Keratinocyte (primary cell): ENCODE measurements around the gene NUDT13. TPM values are rescaled to one million over a fixed set of nuclear protein-coding genes. Genes with fewer than 3 reads are reported as not detected.

Experiments
- DNase-seq: peaks from one replicate; pipeline ENCODE4 v3.0.0-alpha.2; 2011; ENCODE audit warnings: low read depth, missing footprints, low spot score
- FAIRE-seq: peaks from 2 replicates; lab custom pipeline; 2011; peaks lifted over from hg19 to GRCh38; lab: Jason Lieb, UNC
- H2AFZ ChIP-seq: 2 replicates; pipeline ENCODE4 v1.6.0; 2012; ENCODE audit warnings: low read length, control low read depth, inconsistent platforms; ENCODE audit not compliant: control insufficient read depth
- H3K27ac ChIP-seq: 2 replicates; pipeline ENCODE4 v1.5.1; 2011; ENCODE audit warnings: low read length; ENCODE audit not compliant: control insufficient read depth, insufficient read depth
- H3K27me3 ChIP-seq: 3 replicates; pipeline ENCODE4 v1.6.0; 2011; ENCODE audit warnings: low read length; ENCODE audit not compliant: control insufficient read depth, insufficient read depth; ENCODE audit errors: extremely low read depth
- H3K36me3 ChIP-seq, 2 experiments: 2 replicates in 1 of 2; 3 replicates in 1 of 2; pipeline ENCODE4 v1.5.1; 2011; ENCODE audit warnings: low read length in 2 of 2, mild to moderate bottlenecking in 1 of 2; ENCODE audit not compliant: control insufficient read depth in 2 of 2, insufficient read depth in 2 of 2; ENCODE audit errors: extremely low read depth in 1 of 2
- H3K4me1 ChIP-seq: 3 replicates; pipeline ENCODE4 v1.5.1; 2011; ENCODE audit warnings: low read length; ENCODE audit not compliant: control insufficient read depth, insufficient read depth; ENCODE audit errors: extremely low read depth
- H3K4me2 ChIP-seq: 3 replicates; pipeline ENCODE4 v1.6.0; 2011; ENCODE audit warnings: low read depth, low read length; ENCODE audit not compliant: control insufficient read depth, insufficient read depth; ENCODE audit errors: extremely low read depth
- H3K4me3 ChIP-seq, 3 experiments: fragments of 200-600 bp in 1 of 3; sonication (generic) in 1 of 3; 2 replicates in 2 of 3; 3 replicates in 1 of 3; pipeline ENCODE4 v1.5.1; 2011 to 2016; ENCODE audit warnings: low read length in 3 of 3, mild to moderate bottlenecking in 3 of 3, control low read depth in 2 of 3, inconsistent platforms in 1 of 3, low read depth in 1 of 3, mixed read lengths in 1 of 3, mixed run types in 1 of 3, moderate library complexity in 1 of 3; ENCODE audit not compliant: control insufficient read depth in 2 of 3, insufficient read depth in 2 of 3; ENCODE audit errors: extremely low read depth in 1 of 3
- H3K79me2 ChIP-seq: 2 replicates; pipeline ENCODE4 v1.6.0; 2012; ENCODE audit warnings: low read length; ENCODE audit not compliant: control insufficient read depth, insufficient read depth
- H3K9ac ChIP-seq: 3 replicates; pipeline ENCODE4 v1.6.0; 2011; ENCODE audit warnings: low read length; ENCODE audit not compliant: control insufficient read depth, insufficient read depth; ENCODE audit errors: extremely low read depth
- H3K9me1 ChIP-seq: 3 replicates; pipeline ENCODE4 v1.6.0; 2011; ENCODE audit warnings: low read length; ENCODE audit not compliant: control insufficient read depth, insufficient read depth; ENCODE audit errors: extremely low read depth
- H3K9me3 ChIP-seq: 2 replicates; pipeline ENCODE4 v1.5.1; 2012; ENCODE audit warnings: low read depth, low read length; ENCODE audit not compliant: control insufficient read depth
- H4K20me1 ChIP-seq: 3 replicates; pipeline ENCODE4 v1.6.0; 2011; ENCODE audit warnings: low read length; ENCODE audit not compliant: control insufficient read depth, insufficient read depth; ENCODE audit errors: extremely low read depth
- CTCF ChIP-seq, 3 experiments: IDR thresholded peaks in 1 of 3; conservative IDR thresholded peaks in 1 of 3; optimal IDR thresholded peaks in 1 of 3; 2 replicates in 2 of 3; 3 replicates in 1 of 3; pipeline versions ENCODE3 to v1.5.1; 2011; ENCODE audit warnings: low read length in 3 of 3, mild to moderate bottlenecking in 3 of 3, moderate library complexity in 2 of 3, control low read depth in 1 of 3, inconsistent platforms in 1 of 3; ENCODE audit not compliant: insufficient read depth in 2 of 3; ENCODE audit errors: extremely low read depth in 1 of 3
- EZH2 ChIP-seq: IDR thresholded peaks from one replicate; pipeline ENCODE4 v1.6.1; 2012; ENCODE audit warnings: inconsistent platforms, mild to moderate bottlenecking, low read length, moderate library complexity
- dilution Hi-C: fragments of 300-500 bp; cut with MboI; formaldehyde crosslinking; loops from one replicate; pipeline ENCODE4 v1.7.0; 2020; ENCODE audit warnings: low sequenced_read_pairs; ENCODE audit not compliant: extremely low pct_ligation_motif_present
- polyA plus RNA-seq, 5 experiments: library from polyadenylated mRNA; depleted of rRNA in 3 of 5; stranded (reverse) in 3 of 5; stranded (forward) in 1 of 5; unstranded in 1 of 5; fragments of >200 nt; gene quantifications; 1 replicate in 1 of 5; 2 replicates in 3 of 5; 3 replicates in 1 of 5; pipeline versions ENCODE4 v1.2.1 to v1.2.3, GENCODE V29; 2011 to 2012; ENCODE audit warnings: missing spikeins in 2 of 5, low read depth in 1 of 5, low replicate concordance in 1 of 5

NUDT13 gene
- polyA plus RNA-seq, 1 donor (not counting 4 experiments of a cell fraction or from before 2014, with no cell fraction given): 2.4 TPM

- H3K9me1 ChIP-seq: no peaks in the 10 kb centered on the region
- no peak overlapping the region for H3K9ac ChIP-seq
- DNase-seq: no peak
- H3K36me3 ChIP-seq: peaks cover 13% of the 10 kb centered on the region in 2 experiments
- H3K4me1 ChIP-seq: peaks cover 12% of the 10 kb centered on the region
- no peak for FAIRE-seq
- no peak overlapping the region for H3K27ac ChIP-seq
- TF ChIP-seq CTCF (optimal IDR thresholded peaks at IDR 0.05 in 1 of 3, IDR thresholded peaks at IDR 0.05 in 1 of 3, conservative IDR thresholded peaks at IDR 0.05 in 1 of 3; ENCODE audit: extremely low read depth in 1 of 3, insufficient read depth in 2 of 3, low read length in 3 of 3) (no peak), EZH2 (no peak)
- H3K9me3 ChIP-seq: no peaks in the 10 kb centered on the region
- H4K20me1 ChIP-seq: no peaks in the 10 kb centered on the region
- H3K4me2 ChIP-seq: no peak overlapping the region
- no peak overlapping the region for H3K4me3 ChIP-seq
- no peak overlapping the region for H2AFZ ChIP-seq
- dilution Hi-C loops: no loop called here
- no peaks in the 10 kb centered on the region for H3K27me3 ChIP-seq
- H3K79me2 ChIP-seq: no peaks in the 10 kb centered on the region
These were observed 24.5 kb downstream of the NUDT13 start for GRCh38 chr10:73134727-73135126.

GRCh38 chr10:73136627-73137026, 26.4 kb downstream of the NUDT13 start:
- Histone ChIP-seq H3K36me3 (peaks cover 10 to 14% of the 10 kb centered on the region in 2 experiments), H3K27ac (no peak overlapping the region), H3K4me1 (peaks cover 4% of the 10 kb centered on the region), H3K4me2 (no peak overlapping the region), H4K20me1 (no peaks in the 10 kb centered on the region), H2AFZ (no peak overlapping the region), H3K27me3 (no peaks in the 10 kb centered on the region), H3K4me3 (no peak overlapping the region), H3K9ac (no peak overlapping the region), H3K9me1 (no peaks in the 10 kb centered on the region), H3K9me3 (no peaks in the 10 kb centered on the region), H3K79me2 (no peaks in the 10 kb centered on the region)
- dilution Hi-C loops: no loop called here
- FAIRE-seq (no peak), DNase-seq (no peak)
- TF ChIP-seq EZH2 (no peak), CTCF (optimal IDR thresholded peaks at IDR 0.05 in 1 of 3, IDR thresholded peaks at IDR 0.05 in 1 of 3, conservative IDR thresholded peaks at IDR 0.05 in 1 of 3; ENCODE audit: extremely low read depth in 1 of 3, insufficient read depth in 2 of 3, low read length in 3 of 3) (no peak)
